Stimulated activated effector memory CD8-positive, alpha-beta T cell treated with anti-CD3 and anti-CD28 coated beads, Interleukin-12 subunit alpha, Interleukin-12 subunit beta, amount 100 ng/mL, for 72 hours (primary cell): ENCODE results near the gene ZDHHC11B.
"Not testable (repeated sequence)": the region's sequence is repeated elsewhere in the genome, so short reads cannot be mapped to it uniquely, and the experiment has no call there.

Experiments used
- ATAC-seq: fragments of 150-1000 bp; cut with Tn5 transposase; 2 replicates; pipeline ENCODE4 v1.10.0; 2021
- DNase-seq, 2 donors: peaks; one replicate each; pipeline ENCODE4 v3.0.0; 2021 to 2022; ENCODE audit warnings: low spot score in 2 of 2
- H3K27ac Mint-ChIP-seq: one replicate; pipeline ENCODE4 v1.8.0; 2022; ENCODE audit warnings: mild to moderate bottlenecking, mixed read lengths
- H3K36me3 Mint-ChIP-seq: one replicate; pipeline ENCODE4 v1.8.0; 2022; ENCODE audit warnings: mild to moderate bottlenecking, mixed read lengths
- H3K4me1 Mint-ChIP-seq: one replicate; pipeline ENCODE4 v1.8.0; 2022; ENCODE audit warnings: mixed read lengths
- H3K4me3 Mint-ChIP-seq: one replicate; pipeline ENCODE4 v1.8.0; 2022; ENCODE audit warnings: mild to moderate bottlenecking, mixed read lengths
- H3K9me3 Mint-ChIP-seq: one replicate; pipeline ENCODE4 v1.8.0; 2022; ENCODE audit warnings: mixed read lengths

Gene ZDHHC11B

DNA sequence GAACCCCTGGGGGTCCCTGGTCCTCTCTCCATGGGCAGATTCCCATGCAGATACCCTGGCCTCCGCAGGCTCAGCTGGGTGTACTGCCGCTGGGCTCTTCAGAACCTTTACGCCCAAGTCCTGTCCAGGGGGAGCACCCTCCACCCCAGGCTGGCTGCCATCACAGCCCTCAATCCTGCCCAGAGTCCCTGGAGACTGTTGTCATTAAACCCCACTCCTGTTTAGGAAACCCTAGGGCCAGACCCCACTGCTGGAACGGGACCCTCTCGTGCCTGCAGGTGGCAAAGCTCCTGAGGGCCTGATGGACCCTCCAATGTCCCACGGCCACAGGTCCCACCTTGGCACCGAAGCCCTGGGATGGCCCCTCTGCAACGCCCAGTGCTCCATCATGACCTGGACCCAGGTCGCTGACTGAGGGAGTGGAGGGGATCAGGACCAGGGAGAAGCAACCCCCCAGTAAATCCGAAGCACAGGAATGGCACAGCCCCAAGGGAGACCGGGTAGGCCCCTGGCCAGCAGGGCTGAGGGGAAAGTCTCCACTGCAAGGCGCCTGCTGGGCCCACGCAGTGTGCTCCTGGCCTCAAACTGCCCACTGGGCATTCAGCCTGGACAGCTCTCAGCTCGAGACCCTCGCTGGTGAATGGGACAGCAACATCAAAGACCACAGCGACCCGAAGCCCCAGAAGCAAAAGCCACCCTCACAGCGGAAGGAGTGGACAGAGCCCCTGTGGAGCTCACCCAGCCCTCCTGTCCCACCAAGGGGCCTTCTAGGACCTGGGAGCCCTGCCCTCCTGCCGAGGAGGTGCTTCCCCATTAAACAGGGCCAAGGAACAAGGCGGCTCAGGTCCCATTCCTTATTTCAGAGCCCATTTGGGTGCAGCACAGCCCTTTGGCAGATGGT is 8.3 kb downstream of the ZDHHC11B start:
- Mint-ChIP-seq H3K4me1 (peaks cover 7% of the 10 kb centered on the region), H3K4me3 (no peak overlapping the region), H3K27ac (no peak overlapping the region), H3K9me3 (no peaks in the 10 kb centered on the region), H3K36me3 (no peaks in the 10 kb centered on the region)
- ATAC-seq (no peak), DNase-seq (no peak)

DNA sequence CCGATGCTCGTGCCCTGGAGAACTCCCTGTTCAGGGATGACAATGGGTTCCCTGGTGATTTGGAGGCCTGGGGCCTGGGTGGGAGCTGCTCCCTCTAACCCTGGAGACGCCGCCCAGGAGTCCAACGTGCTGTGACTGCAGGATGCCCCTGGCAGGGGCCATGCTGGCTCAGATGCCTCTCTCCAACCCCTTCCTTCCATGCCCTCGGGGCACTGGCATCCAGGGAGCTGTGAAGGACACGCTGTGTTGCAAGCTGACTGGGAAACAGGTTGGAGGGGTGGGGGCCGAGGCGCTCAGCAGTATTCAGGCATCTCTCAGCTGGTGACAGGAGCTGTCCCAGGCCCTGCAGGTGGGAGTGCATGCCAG is 9.0 kb downstream of the ZDHHC11B start:
- not testable (repeated sequence) for DNase-seq, H3K27ac Mint-ChIP-seq, H3K4me1 Mint-ChIP-seq, H3K4me3 Mint-ChIP-seq, ATAC-seq, H3K9me3 Mint-ChIP-seq, H3K36me3 Mint-ChIP-seq

DNA sequence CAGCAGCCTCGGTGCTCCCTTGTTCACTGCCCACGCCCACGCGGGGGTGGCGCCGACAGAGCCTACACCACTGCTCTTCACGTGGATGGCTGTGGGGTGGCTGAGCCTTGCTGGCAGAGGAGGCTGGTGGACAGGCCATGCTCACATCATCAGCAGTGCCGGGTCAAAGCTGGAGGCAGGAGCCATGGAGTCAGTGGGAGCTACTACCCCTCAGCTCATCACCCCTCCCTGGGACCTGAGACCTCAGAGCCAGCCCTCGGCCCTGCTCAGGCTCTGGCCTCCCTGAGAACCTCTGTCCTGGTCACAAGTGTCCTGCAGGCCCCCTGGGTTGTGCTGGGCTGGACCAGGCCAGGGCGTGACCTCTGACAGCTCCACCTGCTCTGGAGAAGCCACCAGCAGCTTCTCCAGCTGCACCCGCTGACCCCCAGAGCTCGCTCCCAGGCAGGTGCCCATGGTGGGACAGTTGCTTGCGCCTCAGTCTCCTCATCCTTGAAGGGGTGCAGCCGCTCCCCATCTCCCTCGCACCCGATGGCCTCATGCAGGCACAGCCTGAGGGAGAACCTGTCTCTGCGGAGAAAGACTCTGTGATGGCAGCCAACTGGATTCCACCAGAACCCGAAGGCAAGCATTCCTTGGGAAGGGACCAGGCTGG is 9.5 kb downstream of the ZDHHC11B start:
- not testable (repeated sequence) for ATAC-seq, H3K9me3 Mint-ChIP-seq, H3K4me3 Mint-ChIP-seq, H3K4me1 Mint-ChIP-seq, DNase-seq, H3K36me3 Mint-ChIP-seq, H3K27ac Mint-ChIP-seq

DNA sequence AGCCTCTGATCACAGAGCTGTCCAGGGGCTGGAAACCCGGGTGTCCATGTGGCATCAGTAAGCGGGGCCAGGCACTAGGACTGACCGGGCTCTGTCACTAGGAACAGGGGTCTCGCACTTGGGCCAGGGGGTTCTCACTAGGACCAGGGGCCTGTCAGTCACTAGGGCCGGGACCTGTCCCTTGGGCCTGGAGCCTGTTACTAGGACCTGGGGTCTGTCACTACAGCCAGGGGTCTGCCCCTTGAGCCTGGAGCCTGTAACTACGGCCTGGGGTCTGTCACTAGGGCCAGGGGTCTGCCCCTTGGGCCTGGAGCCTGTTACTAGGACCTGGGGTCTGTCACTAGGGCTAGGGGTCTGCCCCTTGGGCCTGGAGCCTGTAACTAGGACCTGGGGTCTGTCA is 10.2 kb downstream of the ZDHHC11B start:
- H3K4me3 Mint-ChIP-seq, ATAC-seq, H3K27ac Mint-ChIP-seq, DNase-seq, H3K36me3 Mint-ChIP-seq, H3K4me1 Mint-ChIP-seq, H3K9me3 Mint-ChIP-seq: not testable (repeated sequence)

DNA sequence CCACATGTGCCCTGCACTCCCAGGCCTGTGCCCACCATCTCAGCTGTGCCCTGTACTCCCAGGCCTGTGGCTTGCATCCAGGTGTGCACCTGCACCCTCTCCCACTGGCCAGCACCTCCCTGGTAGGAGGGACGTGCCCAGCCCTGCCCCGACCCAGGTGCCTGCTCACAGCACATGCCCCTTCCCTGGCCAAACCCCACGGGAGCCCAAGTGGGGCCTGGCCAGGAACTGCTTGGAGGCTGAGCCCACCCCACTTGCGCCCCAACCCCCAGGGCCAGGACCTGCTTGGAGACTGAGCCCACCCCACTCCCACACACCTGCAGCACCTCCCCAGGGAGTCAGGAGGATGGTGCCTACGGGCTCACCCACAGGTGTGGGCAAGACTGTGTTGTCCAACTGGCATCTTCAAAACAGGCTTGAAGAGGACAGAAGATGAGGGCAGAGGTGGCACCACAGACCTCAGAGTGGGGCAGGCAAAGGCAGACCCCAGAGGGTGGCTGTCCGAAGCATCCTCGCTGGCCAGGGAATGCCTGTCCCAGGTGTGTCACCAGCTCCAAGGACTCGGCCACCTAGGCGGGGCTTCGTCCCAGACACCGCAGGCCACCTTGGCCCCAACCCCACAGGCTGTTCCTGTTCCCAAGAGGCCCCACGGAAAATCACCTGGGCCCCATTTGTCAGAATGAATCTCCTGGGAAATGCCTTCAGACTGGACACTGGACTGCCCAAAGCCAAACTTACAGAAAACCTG is 10.8 kb downstream of the ZDHHC11B start:
- peak; percentile 1 for ATAC-seq
- H3K4me3 Mint-ChIP-seq: no peak overlapping the region
- no peak overlapping the region for H3K27ac Mint-ChIP-seq
- no peaks in the 10 kb centered on the region for H3K9me3 Mint-ChIP-seq
- H3K4me1 Mint-ChIP-seq: peaks cover 7% of the 10 kb centered on the region
- no peaks in the 10 kb centered on the region for H3K36me3 Mint-ChIP-seq
- DNase-seq: no peak

DNA sequence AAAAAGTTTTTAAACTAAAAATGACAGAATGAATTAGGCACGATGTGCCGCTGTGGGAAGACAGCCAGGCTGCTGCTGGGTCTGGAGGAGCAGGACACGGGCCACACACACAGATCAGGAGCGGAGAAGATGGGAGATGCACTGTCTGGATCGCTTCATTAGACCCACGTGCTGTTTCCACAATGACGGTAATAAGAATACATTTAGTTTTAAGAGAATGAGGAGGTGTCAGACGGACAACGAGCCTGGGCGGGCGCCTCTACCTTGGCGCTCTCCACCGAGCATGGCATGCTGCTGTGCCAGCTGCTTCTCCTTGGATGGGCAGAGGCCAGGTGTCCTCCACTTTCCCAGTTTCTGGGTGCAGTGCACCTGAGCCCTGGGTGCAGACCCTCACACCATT is 11.6 kb downstream of the ZDHHC11B start:
- DNase-seq: not testable (repeated sequence)

DNA sequence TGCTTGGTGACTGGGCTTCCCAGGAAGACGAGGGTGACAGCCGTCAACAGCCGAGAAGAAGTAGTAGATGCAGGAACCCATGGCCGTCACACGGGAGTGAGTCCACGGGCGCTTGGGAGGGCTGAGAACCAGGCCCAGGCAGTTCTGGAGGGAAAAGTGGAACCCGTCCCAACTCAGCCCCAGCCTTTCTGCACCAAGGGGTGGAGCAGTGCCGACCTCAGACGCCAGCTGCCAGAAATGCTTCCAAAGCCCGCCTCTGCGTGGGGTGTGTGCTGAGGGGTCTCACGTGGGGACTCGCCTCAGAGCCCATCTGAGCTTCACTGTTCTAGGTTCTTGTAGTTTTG is 12.0 kb downstream of the ZDHHC11B start:
- not testable (repeated sequence) for H3K9me3 Mint-ChIP-seq, H3K27ac Mint-ChIP-seq, H3K36me3 Mint-ChIP-seq, ATAC-seq, DNase-seq, H3K4me1 Mint-ChIP-seq, H3K4me3 Mint-ChIP-seq

More for the DNA sequence above, 11.6 kb downstream of the ZDHHC11B start:
- not testable (repeated sequence) for H3K9me3 Mint-ChIP-seq, ATAC-seq, H3K4me3 Mint-ChIP-seq, H3K36me3 Mint-ChIP-seq, H3K27ac Mint-ChIP-seq, H3K4me1 Mint-ChIP-seq

DNA sequence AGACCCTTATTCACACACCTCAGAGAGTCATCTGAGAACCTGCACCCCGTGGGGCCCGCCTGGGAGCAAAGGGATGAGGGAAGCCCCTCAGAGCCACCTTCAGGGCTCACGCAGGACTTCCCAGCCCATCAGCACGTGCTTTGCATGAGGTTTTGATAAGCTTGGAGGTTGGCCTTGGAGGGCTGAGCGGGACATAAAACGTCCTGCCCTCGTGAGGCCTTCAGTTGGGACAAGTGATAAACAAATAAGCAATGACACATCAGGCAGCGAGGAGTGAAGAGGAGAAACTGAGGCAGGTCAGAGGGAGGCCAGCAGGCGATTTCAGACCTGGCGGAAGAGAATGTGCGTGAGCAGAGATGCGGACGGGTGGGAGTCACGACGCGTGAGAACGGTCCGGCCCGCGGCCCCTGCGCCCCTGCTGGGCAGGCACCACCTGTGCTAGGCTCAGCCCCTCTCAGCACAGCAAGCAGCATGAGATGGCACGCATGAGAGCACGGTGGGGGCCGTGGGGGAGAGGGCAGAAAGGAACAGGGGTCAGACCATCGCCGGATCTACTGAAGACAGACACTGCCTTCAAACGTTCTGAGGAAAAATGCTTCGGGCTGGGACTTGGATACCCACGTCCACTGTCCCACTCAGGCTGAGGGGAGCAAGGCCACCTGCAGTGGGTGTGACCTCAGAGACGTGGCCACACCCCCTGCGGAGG is 12.5 kb downstream of the ZDHHC11B start:
- H3K36me3 Mint-ChIP-seq, H3K4me3 Mint-ChIP-seq, DNase-seq, ATAC-seq, H3K9me3 Mint-ChIP-seq, H3K4me1 Mint-ChIP-seq, H3K27ac Mint-ChIP-seq: not testable (repeated sequence)

DNA sequence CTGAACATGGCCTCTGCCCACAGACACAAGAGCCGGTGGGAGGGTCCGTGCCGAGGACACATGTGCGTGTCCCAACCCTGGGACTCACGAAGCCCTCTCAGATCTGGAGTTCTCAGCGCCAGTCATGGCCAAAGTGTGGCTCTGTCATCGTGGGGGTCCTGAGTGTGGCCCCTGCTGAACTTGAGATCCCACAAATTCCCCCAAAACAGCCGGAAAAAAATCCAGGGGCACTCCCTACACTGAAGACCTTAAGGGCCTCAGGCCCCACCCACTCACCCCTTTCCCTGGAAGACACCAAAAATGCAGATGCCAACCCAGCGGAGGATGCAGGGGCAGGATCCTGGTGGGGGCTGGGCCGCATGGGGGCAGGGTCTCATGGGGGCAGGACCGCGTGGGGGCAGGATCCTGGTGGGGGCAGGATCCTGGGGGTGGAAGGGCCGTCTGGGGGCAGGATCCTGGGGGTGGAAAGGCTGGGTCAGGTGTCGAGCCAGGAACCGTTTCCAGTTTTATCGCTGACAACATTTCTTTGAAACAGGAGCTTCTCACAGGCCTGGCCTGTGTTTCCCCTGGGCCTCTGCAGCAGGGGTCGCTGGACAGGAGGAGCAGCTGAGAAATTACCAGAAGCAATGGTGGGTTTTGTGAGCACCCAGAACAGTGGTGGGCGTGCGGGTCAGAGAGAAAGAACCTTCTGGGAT is 13.3 kb downstream of the ZDHHC11B start:
- DNase-seq, H3K4me3 Mint-ChIP-seq, H3K36me3 Mint-ChIP-seq, H3K9me3 Mint-ChIP-seq, H3K4me1 Mint-ChIP-seq, ATAC-seq, H3K27ac Mint-ChIP-seq: not testable (repeated sequence)

DNA sequence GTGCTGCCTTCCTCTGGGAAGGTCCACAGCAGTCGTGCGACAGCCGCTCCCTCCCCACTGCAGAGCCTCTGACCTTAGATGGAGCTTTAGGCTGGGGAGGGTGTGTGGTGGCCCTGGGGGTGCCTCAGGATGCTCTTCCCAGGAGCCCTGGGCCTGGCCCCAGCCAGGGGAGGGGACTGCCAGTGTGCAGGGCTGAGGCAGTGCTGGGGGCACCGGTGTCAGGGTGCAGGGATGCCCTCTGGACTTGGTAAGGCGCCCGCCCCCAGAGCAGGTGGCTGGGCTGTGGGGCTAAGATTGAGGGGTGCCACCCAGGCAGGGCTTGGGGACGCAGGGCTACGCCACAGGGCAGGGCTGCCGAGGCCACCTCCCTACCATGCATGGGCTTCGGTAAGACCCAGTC is 13.9 kb downstream of the ZDHHC11B start:
- peak; percentile 11 for ATAC-seq
- not testable (repeated sequence) for H3K36me3 Mint-ChIP-seq, H3K9me3 Mint-ChIP-seq, H3K4me1 Mint-ChIP-seq, DNase-seq, H3K27ac Mint-ChIP-seq, H3K4me3 Mint-ChIP-seq

DNA sequence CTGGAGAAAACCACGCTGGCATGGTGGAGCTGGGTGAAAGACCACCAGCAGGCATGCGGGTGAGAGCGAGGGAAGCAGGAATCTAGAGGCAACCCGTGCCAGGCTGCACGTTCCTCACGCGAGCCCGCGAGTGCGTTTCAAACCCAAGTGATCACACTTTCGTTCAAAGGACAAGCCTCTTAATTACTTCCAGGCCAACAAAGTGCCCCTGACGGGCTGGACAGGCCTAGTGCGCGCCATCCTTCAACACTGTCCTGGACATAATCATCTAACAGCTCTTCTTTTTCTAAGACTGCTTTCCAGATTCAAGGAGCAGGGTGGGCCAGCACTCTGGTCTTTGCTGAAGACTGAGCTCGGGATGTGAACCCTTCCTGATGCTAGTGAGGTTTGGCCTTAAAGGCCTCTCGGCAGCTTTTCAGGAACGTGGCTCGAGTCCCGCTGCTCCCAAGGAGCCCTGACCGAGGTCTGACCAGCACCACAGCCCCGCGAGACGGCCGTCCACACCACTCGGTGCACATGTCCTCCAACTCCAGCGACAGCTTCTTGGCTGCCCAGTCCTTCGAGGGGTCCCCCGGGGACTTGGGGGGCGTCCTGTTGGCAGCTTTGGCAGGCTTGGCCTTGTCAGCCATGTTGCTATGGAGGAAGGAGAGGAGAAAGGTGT is 14.9 kb downstream of the ZDHHC11B start:
- not testable (repeated sequence) for ATAC-seq, H3K4me3 Mint-ChIP-seq, H3K27ac Mint-ChIP-seq, H3K36me3 Mint-ChIP-seq, DNase-seq, H3K9me3 Mint-ChIP-seq
- H3K4me1 Mint-ChIP-seq: peaks cover 14% of the 10 kb centered on the region

DNA sequence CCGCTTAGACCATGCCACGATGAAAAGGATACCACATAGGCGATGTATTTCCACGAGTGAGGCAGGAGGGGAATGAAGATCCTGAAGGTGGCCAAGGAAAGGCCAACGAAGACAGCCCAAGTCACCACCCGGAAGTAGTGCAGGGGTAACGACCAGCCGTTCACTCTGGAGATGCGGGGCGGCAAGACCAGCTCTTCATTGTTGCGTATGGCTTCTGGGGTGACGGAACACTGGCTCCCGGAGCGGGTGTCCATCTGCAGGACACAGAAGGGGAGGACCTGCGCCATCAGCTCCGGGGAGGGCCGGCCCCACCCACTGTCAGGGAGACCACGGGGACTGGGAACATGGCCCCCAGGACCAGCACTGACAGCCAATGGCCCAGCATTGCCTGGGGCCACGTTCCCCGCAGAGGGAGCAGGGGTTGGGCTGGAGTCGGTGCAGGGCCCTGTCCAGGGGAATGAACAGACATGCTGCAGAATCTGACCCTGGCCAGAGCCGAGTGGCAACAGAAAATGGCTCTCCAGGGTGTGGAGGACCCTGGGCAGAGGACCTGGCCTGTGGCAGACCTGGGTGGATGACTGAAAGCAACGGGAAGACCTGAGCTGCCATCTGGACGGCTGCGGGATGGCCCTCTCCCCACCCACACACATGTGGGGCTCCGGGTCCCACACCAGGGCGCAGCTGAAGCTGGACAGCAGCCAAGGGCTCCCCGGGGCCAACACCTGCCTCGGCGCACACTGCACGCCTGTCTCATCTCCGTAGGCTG is 17.7 kb downstream of the ZDHHC11B start:
- no peaks in the 10 kb centered on the region for H3K36me3 Mint-ChIP-seq
- DNase-seq (no peak), ATAC-seq (no peak)
- H3K27ac Mint-ChIP-seq: no peak overlapping the region
- no peaks in the 10 kb centered on the region for H3K9me3 Mint-ChIP-seq
- peaks cover 14% of the 10 kb centered on the region for H3K4me1 Mint-ChIP-seq
- no peak overlapping the region for H3K4me3 Mint-ChIP-seq

DNA sequence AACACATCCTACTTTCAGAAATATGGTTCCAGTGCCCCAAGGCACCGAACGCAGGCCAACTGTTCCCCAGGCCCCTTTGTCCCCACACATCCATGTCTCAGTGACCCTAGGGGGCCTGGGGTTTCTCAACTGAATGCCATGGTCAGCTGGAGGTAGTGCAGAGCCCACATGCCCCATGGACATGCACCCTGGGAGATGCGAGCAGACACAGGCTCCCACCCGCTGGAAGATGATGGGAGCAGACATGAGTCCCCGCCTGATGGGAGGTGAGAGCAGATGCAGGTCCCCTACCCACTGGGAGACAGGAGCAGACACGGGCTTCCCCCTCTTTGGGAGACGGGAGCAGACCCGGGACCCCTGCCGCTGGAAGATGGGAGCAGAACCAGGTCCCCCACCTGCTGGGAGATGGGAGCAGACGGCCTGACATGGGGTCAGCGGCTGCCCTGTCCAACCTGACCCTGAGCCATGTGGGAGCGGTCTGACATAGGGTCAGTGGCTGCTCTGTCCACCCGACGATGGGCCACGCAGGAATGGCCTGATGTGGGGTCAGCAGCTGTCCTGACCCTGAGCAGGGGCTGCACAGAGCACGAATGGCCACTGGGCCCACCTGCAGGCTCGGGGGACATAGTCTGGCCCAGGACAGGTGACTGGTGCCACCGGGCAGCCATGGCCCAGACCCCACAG is 18.4 kb downstream of the ZDHHC11B start:
- DNase-seq: no peak
- Mint-ChIP-seq H3K27ac (no peak overlapping the region), H3K4me3 (no peak overlapping the region), H3K9me3 (no peaks in the 10 kb centered on the region), H3K4me1 (peaks cover 7% of the 10 kb centered on the region), H3K36me3 (no peaks in the 10 kb centered on the region)
- ATAC-seq: no peak
